Mesodermal cell (in vitro differentiated cells): ENCODE measurements around the gene PNPLA1.

Experiments used
- H3K27ac ChIP-seq: 2 replicates; pipeline ENCODE4 v1.7.0; 2013; ENCODE audit warnings: mild to moderate bottlenecking, low read depth, low read length, moderate library complexity; ENCODE audit not compliant: severe bottlenecking
- H3K36me3 ChIP-seq: 2 replicates; pipeline ENCODE4 v1.7.1; 2013; ENCODE audit warnings: mild to moderate bottlenecking, low read length, moderate library complexity; ENCODE audit not compliant: control insufficient read depth, insufficient read depth
- H3K4me1 ChIP-seq: one replicate; pipeline ENCODE4 v1.7.1; 2013; ENCODE audit warnings: mild to moderate bottlenecking, low read length; ENCODE audit not compliant: insufficient read depth, control insufficient read depth, poor library complexity, severe bottlenecking
- H3K4me3 ChIP-seq: 2 replicates; pipeline ENCODE4 v1.7.0; 2013; ENCODE audit warnings: low read length, control low read depth, mild to moderate bottlenecking; ENCODE audit not compliant: insufficient read depth, poor library complexity, severe bottlenecking; ENCODE audit errors: extremely low read depth
- H3K9me3 ChIP-seq: 2 replicates; pipeline ENCODE4 v1.7.1; 2013; ENCODE audit warnings: mild to moderate bottlenecking, low read length, moderate library complexity; ENCODE audit not compliant: control insufficient read depth
- WGBS, 2 experiments: methylation state at CpG; one replicate each; pipeline ENCODE4 v1.1.5; 2013; ENCODE audit warnings: missing lambda C conversion rate in 2 of 2; ENCODE audit not compliant: insufficient coverage in 2 of 2; 5-methylcytosine and 5-hydroxymethylcytosine counted together

The PNPLA1 gene

DNA sequence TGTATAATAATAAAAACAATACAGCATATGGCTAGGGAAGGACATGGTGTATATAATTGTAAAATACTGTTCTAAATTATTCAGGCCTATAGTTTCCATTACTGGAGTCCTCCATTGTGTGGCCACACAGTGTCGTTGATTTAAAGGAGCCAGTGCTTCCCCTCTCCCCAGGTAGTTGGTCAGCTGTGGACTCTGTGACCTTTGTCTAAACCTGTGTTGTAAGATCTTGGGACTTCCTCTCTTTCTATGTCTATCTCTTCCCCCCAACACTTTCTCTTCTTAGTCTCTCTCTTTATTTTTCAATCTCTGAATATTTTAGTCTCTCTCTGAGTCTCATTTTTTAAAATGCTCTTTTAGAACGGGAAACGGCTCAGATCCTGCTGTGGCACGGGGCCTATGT lies 37.7 kb upstream of the PNPLA1 start:
- peaks cover 68% of the 10 kb centered on the region for H3K36me3 ChIP-seq
- no peaks in the 10 kb centered on the region for H3K9me3 ChIP-seq
- 100% methylated on average over 1 of the region's 4 CpGs; no CpG with 5 or more reads in 1 of the 2 experiments for WGBS, 2 experiments
- H3K4me1 ChIP-seq: no peaks in the 10 kb centered on the region
- no peak overlapping the region for H3K27ac ChIP-seq
- no peak overlapping the region for H3K4me3 ChIP-seq

DNA sequence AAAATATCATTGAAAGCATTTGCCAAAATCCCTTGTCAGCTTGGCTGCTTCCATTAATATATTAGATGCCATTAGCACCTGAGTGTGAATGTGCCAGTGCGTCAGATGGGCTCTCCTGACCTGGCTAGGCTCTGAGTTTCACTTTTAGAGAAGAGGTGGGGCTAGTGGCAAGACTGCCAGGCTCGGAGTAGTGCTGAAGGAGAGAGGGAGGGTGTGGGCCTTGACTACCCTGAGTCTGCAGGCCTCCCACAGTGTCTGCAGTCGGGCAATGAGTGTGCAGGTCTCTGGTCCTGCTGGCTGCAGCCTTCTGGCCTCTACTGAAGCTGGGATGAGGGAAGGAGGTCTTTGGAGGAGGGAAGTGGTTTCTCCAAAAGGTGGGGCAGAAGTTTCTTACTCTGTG lies 34.6 kb upstream of the PNPLA1 start:
- H3K4me3 ChIP-seq: no peak overlapping the region
- no peaks in the 10 kb centered on the region for H3K4me1 ChIP-seq
- 58 to 68% methylated on average over 3 of the region's 3 CpGs for WGBS, 2 experiments
- no peak overlapping the region for H3K27ac ChIP-seq
- H3K9me3 ChIP-seq: no peaks in the 10 kb centered on the region
- peaks cover 37% of the 10 kb centered on the region for H3K36me3 ChIP-seq

DNA sequence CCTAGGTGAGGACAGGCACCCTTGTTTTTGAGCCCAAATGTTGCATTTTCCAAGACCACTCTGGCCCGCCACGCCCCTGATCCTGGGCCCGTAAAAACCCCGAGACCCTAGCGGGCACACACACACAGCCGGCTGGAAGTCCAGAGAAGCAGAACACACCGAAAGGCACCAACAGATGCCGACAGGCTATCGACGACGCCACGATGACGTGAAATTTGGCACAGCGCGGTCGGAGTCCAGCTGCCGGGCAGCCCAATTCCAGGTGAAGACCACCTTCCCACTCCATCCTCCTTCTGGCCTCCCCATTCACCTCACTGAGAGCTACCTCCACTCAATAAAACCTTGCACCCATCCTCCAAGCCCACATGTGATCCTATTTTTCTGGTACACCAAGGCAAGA lies 34.0 kb upstream of the PNPLA1 start:
- Histone ChIP-seq H3K27ac (no peak overlapping the region), H3K36me3 (peaks cover 31% of the 10 kb centered on the region), H3K4me3 (no peak overlapping the region), H3K4me1 (no peaks in the 10 kb centered on the region), H3K9me3 (no peaks in the 10 kb centered on the region)
- 94 to 97% methylated on average over 16 to 17 of the region's 17 CpGs for WGBS, 2 experiments

DNA sequence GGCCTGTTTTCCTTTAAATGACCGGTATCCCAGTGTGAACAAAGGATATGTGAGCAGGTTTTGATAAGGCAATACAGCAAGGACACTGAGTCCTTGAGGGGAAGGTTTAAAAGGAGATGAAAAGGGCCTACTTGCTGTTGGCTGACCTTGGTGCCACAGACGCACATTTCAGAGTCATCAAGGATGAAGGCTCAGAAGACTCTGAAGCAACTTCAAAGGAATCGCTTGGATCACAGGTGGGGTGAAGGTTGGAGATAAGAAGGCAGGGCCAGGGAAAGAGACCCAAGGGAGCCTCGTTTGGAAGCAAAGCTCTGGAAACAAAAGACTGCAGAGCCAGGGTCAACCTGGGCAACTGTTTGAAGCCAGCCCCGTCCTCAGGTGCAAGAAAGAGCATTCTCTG lies 30.1 kb upstream of the PNPLA1 start:
- peaks cover 14% of the 10 kb centered on the region for H3K4me1 ChIP-seq
- WGBS, 2 experiments: 87 to 91% methylated on average over 5 of the region's 5 CpGs
- no peaks in the 10 kb centered on the region for H3K36me3 ChIP-seq
- no peak overlapping the region for H3K4me3 ChIP-seq
- no peak overlapping the region for H3K27ac ChIP-seq
- H3K9me3 ChIP-seq: no peaks in the 10 kb centered on the region

DNA sequence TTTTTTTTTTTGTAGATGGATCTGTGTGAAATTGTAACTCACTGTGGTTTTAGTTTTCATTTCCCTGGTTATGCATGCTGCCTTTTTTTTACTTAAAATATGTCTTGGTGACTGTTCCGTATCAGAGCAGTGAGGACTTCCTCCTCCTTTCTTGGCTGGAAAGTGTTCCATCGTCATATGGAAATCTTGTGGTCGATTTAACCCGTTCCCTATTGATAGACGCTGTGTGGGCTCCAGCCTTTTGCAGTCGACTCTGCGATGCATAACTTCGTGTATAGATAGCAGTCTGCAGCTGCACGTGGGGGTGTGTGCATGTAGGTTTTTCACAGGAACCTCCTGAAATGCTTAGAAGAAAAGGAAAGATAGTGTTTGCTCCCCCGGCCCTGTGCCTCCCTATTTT lies 28.1 kb upstream of the PNPLA1 start:
- 79% methylated on average over 9 to 10 of the region's 10 CpGs for WGBS, 2 experiments
- Histone ChIP-seq H3K9me3 (no peaks in the 10 kb centered on the region), H3K4me3 (no peak overlapping the region), H3K4me1 (peaks cover 22% of the 10 kb centered on the region), H3K27ac (no peak overlapping the region), H3K36me3 (no peaks in the 10 kb centered on the region)

DNA sequence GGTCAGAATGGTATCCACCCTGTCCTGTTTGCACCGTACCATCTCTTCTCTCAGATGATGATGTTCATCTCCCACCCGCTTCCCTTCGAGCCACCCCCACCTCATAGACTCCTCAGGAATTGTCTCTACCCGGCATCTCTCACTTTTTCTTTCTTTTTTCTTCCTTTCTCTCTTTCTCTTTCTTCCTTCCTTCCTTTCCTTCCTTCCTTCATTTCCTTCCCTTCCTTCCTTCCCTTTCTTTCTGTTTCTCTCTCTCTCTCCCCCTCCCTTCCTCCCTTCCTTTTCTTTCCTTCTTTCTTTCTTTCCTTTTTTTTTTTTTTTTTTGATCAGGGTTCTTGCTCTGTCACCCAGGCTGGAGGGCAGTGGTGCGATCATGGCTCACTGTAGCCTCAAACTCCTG lies 27.7 kb upstream of the PNPLA1 start:
- peaks cover 23% of the 10 kb centered on the region for H3K4me1 ChIP-seq
- H3K36me3 ChIP-seq: no peaks in the 10 kb centered on the region
- no peak overlapping the region for H3K4me3 ChIP-seq
- WGBS, 2 experiments: 99% methylated on average over 5 of the region's 5 CpGs
- no peak overlapping the region for H3K27ac ChIP-seq
- no peaks in the 10 kb centered on the region for H3K9me3 ChIP-seq

DNA sequence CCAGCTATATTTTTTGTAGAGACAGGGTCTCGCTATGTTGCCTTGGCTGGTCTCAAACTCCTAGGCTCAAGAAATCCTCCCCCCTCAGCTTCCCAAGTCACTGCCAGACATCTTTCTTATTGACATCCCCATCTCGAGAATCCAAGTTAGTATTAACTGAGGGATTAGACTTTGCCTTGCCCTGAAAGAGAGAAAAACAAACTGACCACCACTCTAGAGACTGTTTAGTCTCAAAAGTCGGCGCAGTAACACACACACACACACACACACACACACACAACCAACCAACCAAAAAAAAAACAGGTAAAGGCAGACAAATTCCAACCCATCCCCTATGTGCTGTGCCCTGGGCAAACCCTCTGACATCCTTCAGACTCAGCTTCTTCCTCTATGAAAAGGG lies 27.2 kb upstream of the PNPLA1 start:
- H3K4me1 ChIP-seq: peaks cover 27% of the 10 kb centered on the region
- H3K9me3 ChIP-seq: no peaks in the 10 kb centered on the region
- H3K4me3 ChIP-seq: no peak overlapping the region
- H3K27ac ChIP-seq: no peak overlapping the region
- no peaks in the 10 kb centered on the region for H3K36me3 ChIP-seq
- 93 to 100% methylated on average over 1 to 2 of the region's 4 CpGs for WGBS, 2 experiments

DNA sequence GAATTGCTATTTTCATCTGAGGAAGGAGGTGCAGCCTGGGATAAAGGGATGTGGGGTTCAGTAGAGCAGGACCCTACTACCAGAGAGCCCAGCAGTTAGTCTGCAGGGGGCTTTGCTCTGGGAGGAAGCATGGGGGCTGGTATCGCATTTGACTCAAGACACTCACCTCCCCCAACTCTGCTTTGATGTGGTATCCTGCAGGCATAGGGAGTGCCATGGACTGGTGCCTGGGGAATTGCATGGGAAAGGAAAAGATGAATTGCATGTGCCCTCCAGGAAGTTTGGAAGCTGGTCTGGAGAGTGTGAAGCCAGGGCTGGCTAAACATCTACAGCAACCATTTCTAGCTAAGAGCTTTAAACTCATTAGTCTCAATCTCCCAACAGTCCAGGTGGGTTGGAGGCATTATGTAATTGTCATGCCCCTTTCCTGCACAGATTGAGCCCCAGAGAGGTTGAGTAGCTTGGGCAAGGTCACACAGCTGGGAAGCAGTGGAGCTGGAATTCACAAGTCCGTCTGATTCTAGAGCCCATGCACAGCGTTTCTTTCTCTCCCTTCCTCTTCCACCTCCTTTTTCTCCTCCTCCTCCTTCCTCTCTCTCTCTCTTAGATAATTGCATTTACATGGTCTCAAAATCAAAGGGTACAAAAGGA lies 26.2 kb upstream of the PNPLA1 start:
- 67% methylated on average over 2 of the region's 3 CpGs; no CpG with 5 or more reads in 1 of the 2 experiments for WGBS, 2 experiments
- no peak overlapping the region for H3K27ac ChIP-seq
- no peaks in the 10 kb centered on the region for H3K9me3 ChIP-seq
- H3K36me3 ChIP-seq: no peaks in the 10 kb centered on the region
- peaks cover 33% of the 10 kb centered on the region for H3K4me1 ChIP-seq
- no peak overlapping the region for H3K4me3 ChIP-seq

DNA sequence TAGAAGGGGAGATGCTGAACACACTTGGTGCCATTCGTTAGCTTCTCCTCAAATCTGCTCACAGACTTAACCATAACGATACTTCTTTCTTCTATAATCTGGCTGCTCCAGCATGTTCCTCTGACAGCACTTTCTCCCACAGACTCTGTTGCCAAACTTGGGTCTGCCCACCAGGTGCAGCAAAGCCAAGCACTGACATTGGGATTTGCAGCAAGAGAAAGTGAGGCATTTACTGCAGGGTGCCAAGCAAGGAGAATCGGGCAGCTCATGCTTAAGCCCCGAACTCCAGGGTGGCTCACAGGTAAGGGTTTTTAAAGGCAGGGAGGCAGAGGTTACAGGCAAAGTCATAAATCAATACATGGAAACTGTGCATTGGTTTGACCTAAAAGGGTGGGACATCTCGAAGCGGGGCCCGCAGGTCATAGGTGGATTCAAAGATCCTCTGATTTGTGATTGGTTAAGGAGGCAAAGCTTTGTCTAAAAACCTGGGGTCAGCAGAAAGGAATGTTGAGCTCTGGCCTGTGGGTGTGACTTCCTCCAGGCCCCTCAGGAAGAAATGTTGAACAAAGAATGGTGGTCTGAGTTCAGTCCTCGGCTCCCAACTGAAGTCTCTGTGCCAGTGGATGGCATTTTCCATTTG lies 25.1 kb upstream of the PNPLA1 start:
- no peaks in the 10 kb centered on the region for H3K9me3 ChIP-seq
- 73 to 77% methylated on average over 7 to 8 of the region's 8 CpGs for WGBS, 2 experiments
- H3K4me1 ChIP-seq: peaks cover 33% of the 10 kb centered on the region
- no peak overlapping the region for H3K4me3 ChIP-seq
- H3K36me3 ChIP-seq: no peaks in the 10 kb centered on the region
- peak overlapping the region; percentile 73 for H3K27ac ChIP-seq

DNA sequence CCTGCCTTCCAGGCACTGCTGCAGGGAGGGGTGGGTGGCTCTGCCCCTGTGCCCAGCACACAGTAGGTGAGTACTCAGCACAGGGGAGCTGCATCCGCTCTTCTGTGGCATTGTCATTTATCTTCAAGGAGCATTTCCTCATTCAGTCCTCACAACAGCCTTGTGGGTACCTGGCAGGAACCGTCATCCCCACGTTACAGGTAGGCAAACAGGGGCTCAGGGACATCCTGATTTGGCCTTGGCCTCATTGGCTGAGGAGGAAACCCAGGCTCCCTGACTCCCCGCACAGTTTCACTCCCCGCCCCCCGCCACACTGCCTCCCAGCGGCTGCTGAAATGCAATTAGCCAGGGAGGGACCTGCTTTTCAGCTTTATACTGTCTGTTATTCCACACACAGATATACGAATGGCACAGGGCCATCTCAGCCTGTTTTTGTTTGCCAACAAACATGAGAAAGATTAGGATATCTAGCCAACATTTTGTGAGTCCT lies 24.2 kb upstream of the PNPLA1 start:
- 78 to 83% methylated on average over 4 to 7 of the region's 8 CpGs for WGBS, 2 experiments
- Histone ChIP-seq H3K27ac (peak overlapping the region; percentile 72), H3K9me3 (no peaks in the 10 kb centered on the region), H3K36me3 (no peaks in the 10 kb centered on the region), H3K4me3 (no peak overlapping the region), H3K4me1 (peaks cover 33% of the 10 kb centered on the region)
